Fibroblast of lung (primary cell): ENCODE results near the gene BCL2L12. TPM values are rescaled to one million over a fixed set of nuclear protein-coding genes. Genes with fewer than 3 reads are reported as not detected.

ENCODE experiments used
- DNase-seq, 2 donors: peaks; one replicate each; pipeline versions ENCODE4 v3.0.0 to v3.0.0-alpha.2; 2010; ENCODE audit warnings: low read depth in 2 of 2
- H2AFZ ChIP-seq: 2 replicates; pipeline ENCODE4 v1.5.1; 2012; ENCODE audit warnings: low read length, control low read depth, inconsistent platforms
- H3K27ac ChIP-seq: 2 replicates; pipeline ENCODE4 v1.5.1; 2011; ENCODE audit warnings: low read length, control low read depth; ENCODE audit not compliant: insufficient read depth
- H3K27me3 ChIP-seq: 2 replicates; pipeline ENCODE4 v1.5.1; 2011; ENCODE audit warnings: mild to moderate bottlenecking, low read length; ENCODE audit not compliant: control insufficient read depth, insufficient read depth
- H3K36me3 ChIP-seq: 2 replicates; pipeline ENCODE4 v1.5.1; 2011; ENCODE audit warnings: low read length; ENCODE audit not compliant: control insufficient read depth, insufficient read depth
- H3K4me1 ChIP-seq: 2 replicates; pipeline ENCODE4 v1.5.1; 2011; ENCODE audit warnings: low read length; ENCODE audit not compliant: control insufficient read depth, insufficient read depth; ENCODE audit errors: extremely low read depth
- H3K4me2 ChIP-seq: 2 replicates; pipeline ENCODE4 v1.5.1; 2011; ENCODE audit warnings: low read length, control low read depth; ENCODE audit not compliant: insufficient read depth; ENCODE audit errors: extremely low read depth
- H3K4me3 ChIP-seq, 4 experiments: fragments of 200-600 bp in 1 of 4; sonication (generic) in 1 of 4; replicated peaks in 1 of 4; 2 replicates each; pipeline ENCODE4 v1.5.1; 2011 to 2016; ENCODE audit warnings: low read length in 4 of 4, low read depth in 3 of 4, mild to moderate bottlenecking in 3 of 4, control low read depth in 2 of 4, inconsistent platforms in 1 of 4, mixed read lengths in 1 of 4; ENCODE audit not compliant: insufficient read depth in 1 of 4; ENCODE audit errors: control extremely low read depth in 1 of 4
- H3K79me2 ChIP-seq: 2 replicates; pipeline ENCODE4 v1.5.1; 2012; ENCODE audit warnings: mild to moderate bottlenecking, low read length, inconsistent platforms; ENCODE audit not compliant: control insufficient read depth, insufficient read depth
- H3K9ac ChIP-seq: 2 replicates; pipeline ENCODE4 v1.5.1; 2011; ENCODE audit warnings: mild to moderate bottlenecking, low read length, control low read depth; ENCODE audit not compliant: insufficient read depth
- H3K9me3 ChIP-seq: 2 replicates; pipeline ENCODE4 v1.5.1; 2012; ENCODE audit warnings: low read depth, low read length; ENCODE audit not compliant: control insufficient read depth, insufficient read depth
- H4K20me1 ChIP-seq: 2 replicates; pipeline ENCODE4 v1.5.1; 2011; ENCODE audit warnings: low read length; ENCODE audit not compliant: control insufficient read depth, insufficient read depth; ENCODE audit errors: extremely low read depth
- EZH2 ChIP-seq: IDR thresholded peaks from 2 replicates; pipeline ENCODE4 v1.5.1; 2012; ENCODE audit warnings: low read length, control low read depth, mild to moderate bottlenecking; ENCODE audit errors: missing control alignments
- polyA plus RNA-seq, 2 donors: library from polyadenylated mRNA; depleted of rRNA in 1 of 2; stranded (reverse) in 1 of 2; unstranded in 1 of 2; fragments of >200 nt; gene quantifications; 2 replicates each; pipeline ENCODE4 v1.2.1, GENCODE V29; 2011 to 2012; ENCODE audit warnings: missing spikeins in 1 of 2
- total RNA-seq: library from RNA; depleted of rRNA; stranded (reverse); fragments of >200 nt; gene quantifications from 2 replicates; pipeline ENCODE4 v1.2.1, GENCODE V29; 2014
- TF ChIP-seq, protein P1 (sequence below), 2 donors: IDR thresholded peaks in 1 of 2; conservative IDR thresholded peaks in 1 of 2; 1 replicate in 1 of 2; 2 replicates in 1 of 2; pipeline ENCODE4 v1.5.1; 2011 to 2012; ENCODE audit warnings: low read length in 2 of 2, control low read depth in 1 of 2, inconsistent platforms in 1 of 2, low read depth in 1 of 2, mild to moderate bottlenecking in 1 of 2

The BCL2L12 gene
- total and polyA plus RNA-seq, 2 donors (not counting 1 experiment from before 2014, with no cell fraction given) = 4.8 to 5.0 TPM

DNA sequence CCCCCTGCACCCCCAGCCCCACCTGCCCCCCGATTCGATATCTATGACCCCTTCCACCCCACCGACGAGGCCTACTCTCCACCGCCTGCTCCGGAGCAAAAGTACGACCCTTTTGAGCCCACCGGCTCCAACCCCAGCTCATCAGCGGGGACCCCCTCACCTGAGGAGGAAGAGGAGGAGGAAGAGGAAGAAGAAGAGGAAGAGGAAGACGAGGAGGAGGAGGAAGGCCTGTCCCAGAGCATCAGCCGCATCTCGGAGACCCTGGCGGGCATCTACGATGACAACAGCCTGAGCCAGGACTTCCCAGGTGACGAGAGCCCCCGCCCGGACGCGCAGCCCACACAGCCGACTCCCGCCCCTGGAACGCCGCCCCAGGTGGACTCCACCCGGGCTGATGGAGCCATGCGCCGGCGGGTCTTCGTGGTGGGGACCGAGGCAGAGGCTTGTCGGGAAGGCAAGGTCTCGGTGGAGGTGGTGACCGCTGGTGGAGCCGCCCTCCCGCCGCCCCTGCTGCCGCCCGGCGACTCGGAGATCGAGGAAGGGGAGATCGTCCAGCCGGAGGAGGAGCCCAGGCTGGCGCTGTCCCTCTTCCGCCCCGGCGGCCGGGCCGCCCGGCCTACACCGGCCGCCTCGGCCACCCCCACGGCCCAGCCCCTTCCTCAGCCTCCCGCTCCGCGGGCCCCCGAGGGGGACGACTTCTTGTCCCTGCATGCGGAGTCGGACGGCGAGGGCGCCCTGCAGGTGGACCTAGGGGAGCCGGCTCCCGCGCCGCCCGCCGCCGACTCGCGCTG, 14.5 kb upstream of the BCL2L12 start:
- Histone ChIP-seq H3K9ac (no peak overlapping the region), H3K4me3 (no peak overlapping the region), H3K79me2 (peaks cover 17% of the 10 kb centered on the region), H3K4me2 (no peak overlapping the region), H3K27me3 (no peaks in the 10 kb centered on the region), H3K9me3 (no peaks in the 10 kb centered on the region), H3K4me1 (no peaks in the 10 kb centered on the region), H3K27ac (no peak overlapping the region), H2AFZ (no peak overlapping the region), H4K20me1 (no peaks in the 10 kb centered on the region), H3K36me3 (peaks cover 37% of the 10 kb centered on the region)
- DNase-seq = no peak
- TF ChIP-seq, protein P1, sequence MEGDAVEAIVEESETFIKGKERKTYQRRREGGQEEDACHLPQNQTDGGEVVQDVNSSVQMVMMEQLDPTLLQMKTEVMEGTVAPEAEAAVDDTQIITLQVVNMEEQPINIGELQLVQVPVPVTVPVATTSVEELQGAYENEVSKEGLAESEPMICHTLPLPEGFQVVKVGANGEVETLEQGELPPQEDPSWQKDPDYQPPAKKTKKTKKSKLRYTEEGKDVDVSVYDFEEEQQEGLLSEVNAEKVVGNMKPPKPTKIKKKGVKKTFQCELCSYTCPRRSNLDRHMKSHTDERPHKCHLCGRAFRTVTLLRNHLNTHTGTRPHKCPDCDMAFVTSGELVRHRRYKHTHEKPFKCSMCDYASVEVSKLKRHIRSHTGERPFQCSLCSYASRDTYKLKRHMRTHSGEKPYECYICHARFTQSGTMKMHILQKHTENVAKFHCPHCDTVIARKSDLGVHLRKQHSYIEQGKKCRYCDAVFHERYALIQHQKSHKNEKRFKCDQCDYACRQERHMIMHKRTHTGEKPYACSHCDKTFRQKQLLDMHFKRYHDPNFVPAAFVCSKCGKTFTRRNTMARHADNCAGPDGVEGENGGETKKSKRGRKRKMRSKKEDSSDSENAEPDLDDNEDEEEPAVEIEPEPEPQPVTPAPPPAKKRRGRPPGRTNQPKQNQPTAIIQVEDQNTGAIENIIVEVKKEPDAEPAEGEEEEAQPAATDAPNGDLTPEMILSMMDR (conservative IDR thresholded peaks at IDR 0.05 in 1 of 2, IDR thresholded peaks at IDR 0.05 in 1 of 2; ENCODE audit: low read depth in 1 of 2, low read length in 2 of 2) = no peak
- TF ChIP-seq EZH2 = no peak

DNA sequence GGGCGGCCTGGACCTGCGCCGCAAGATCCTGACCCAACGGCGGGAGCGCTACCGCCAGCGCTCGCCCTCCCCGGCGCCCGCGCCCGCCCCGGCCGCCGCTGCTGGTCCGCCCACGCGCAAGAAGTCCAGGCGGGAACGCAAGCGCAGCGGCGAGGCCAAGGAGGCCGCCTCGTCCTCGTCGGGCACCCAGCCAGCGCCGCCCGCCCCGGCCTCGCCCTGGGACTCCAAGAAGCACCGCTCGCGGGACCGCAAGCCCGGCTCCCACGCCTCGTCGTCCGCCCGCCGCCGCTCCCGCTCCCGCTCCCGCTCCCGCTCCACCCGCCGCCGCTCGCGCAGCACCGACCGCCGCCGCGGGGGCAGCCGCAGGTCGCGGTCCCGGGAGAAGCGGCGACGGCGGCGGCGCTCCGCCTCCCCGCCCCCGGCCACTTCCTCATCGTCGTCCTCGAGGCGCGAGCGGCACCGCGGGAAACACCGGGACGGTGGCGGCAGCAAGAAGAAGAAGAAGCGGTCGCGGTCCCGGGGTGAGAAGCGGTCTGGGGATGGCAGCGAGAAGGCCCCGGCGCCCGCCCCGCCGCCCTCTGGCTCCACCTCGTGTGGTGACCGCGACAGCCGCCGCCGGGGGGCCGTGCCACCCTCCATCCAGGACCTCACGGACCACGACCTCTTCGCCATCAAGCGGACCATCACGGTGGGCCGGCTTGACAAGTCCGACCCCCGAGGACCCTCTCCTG, 13.7 kb upstream of the BCL2L12 start:
- Histone ChIP-seq H3K27ac (no peak overlapping the region), H3K79me2 (peaks cover 12% of the 10 kb centered on the region), H3K9ac (no peak overlapping the region), H3K36me3 (peaks cover 41% of the 10 kb centered on the region), H3K27me3 (no peaks in the 10 kb centered on the region), H2AFZ (no peak overlapping the region), H3K4me2 (no peak overlapping the region), H4K20me1 (no peaks in the 10 kb centered on the region), H3K4me1 (no peaks in the 10 kb centered on the region), H3K4me3 (no peak overlapping the region), H3K9me3 (no peaks in the 10 kb centered on the region)
- no peak for DNase-seq
- TF ChIP-seq EZH2 = no peak
- TF ChIP-seq, protein P1 (conservative IDR thresholded peaks at IDR 0.05 in 1 of 2, IDR thresholded peaks at IDR 0.05 in 1 of 2; ENCODE audit: low read depth in 1 of 2, low read length in 2 of 2) = no peak

DNA sequence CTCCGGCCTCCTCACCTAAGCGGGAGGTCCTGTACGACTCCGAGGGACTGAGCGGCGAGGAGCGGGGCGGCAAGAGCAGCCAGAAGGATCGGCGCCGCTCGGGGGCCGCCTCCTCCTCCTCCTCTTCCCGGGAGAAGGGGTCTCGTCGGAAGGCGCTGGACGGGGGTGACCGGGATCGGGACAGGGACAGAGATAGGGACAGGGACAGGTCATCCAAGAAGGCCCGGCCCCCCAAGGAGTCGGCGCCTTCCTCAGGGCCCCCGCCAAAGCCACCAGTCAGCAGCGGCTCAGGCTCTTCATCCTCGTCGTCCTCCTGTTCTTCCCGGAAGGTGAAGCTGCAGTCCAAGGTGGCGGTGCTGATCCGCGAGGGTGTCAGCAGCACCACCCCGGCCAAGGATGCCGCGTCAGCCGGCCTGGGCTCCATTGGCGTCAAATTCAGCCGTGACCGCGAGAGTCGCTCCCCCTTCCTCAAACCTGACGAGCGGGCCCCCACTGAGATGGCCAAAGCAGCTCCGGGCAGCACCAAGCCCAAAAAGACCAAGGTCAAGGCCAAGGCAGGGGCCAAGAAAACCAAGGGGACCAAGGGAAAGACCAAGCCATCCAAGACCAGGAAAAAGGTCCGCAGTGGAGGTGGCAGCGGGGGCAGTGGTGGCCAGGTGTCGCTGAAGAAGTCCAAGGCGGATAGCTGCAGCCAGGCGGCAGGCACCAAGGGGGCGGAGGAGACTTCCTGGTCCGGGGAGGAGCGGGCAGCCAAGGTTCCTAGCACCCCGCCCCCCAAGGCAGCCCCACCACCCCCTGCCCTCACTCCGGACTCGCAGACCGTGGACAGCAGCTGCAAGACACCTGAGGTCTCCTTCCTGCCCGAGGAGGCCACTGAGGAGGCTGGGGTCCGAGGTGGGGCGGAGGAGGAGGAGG, 12.9 kb upstream of the BCL2L12 start:
- no peaks in the 10 kb centered on the region for H3K27me3 ChIP-seq
- H3K79me2 ChIP-seq = peaks cover 7% of the 10 kb centered on the region
- no peak overlapping the region for H3K9ac ChIP-seq
- H3K27ac ChIP-seq = no peak overlapping the region
- H3K36me3 ChIP-seq = peaks cover 48% of the 10 kb centered on the region
- no peak overlapping the region for H2AFZ ChIP-seq
- no peaks in the 10 kb centered on the region for H3K9me3 ChIP-seq
- no peak overlapping the region for H3K4me3 ChIP-seq
- no peak for DNase-seq
- no peaks in the 10 kb centered on the region for H3K4me1 ChIP-seq
- no peaks in the 10 kb centered on the region for H4K20me1 ChIP-seq
- H3K4me2 ChIP-seq = no peak overlapping the region
- TF ChIP-seq EZH2 = no peak
- TF ChIP-seq, protein P1 (conservative IDR thresholded peaks at IDR 0.05 in 1 of 2, IDR thresholded peaks at IDR 0.05 in 1 of 2; ENCODE audit: low read depth in 1 of 2, low read length in 2 of 2) = no peak
